GM12864 (cell line): ENCODE data around the gene ABRACL.
"Not testable (repeated sequence)": the region's sequence is repeated elsewhere in the genome, so short reads cannot be mapped to it uniquely, and the experiment has no call there.

Source experiments
- DNase-seq: peaks from one replicate; pipeline ENCODE4 v3.0.0-alpha.2; 2011; ENCODE audit warnings: low read depth
- H3K4me3 ChIP-seq: 2 replicates; pipeline ENCODE4 v1.5.1; 2011; ENCODE audit warnings: mild to moderate bottlenecking, low read depth, low read length, control low read depth
- CTCF ChIP-seq: IDR thresholded peaks from 2 replicates; pipeline ENCODE4 v1.5.1; 2011; ENCODE audit warnings: low read depth, mild to moderate bottlenecking, moderate library complexity, low read length, control low read depth, inconsistent platforms; ENCODE audit errors: missing control alignments

Gene ABRACL

GRCh38 chr6:139044250-139044649, 15.7 kb downstream of the ABRACL start:
- TF ChIP-seq CTCF, result no peak
- DNase-seq, result no peak
- no peak overlapping the region for H3K4me3 ChIP-seq

- TF ChIP-seq CTCF, result no peak
- no peak for DNase-seq
- H3K4me3 ChIP-seq, result no peak overlapping the region
Observed at GRCh38 chr6:139047677-139048076, 19.1 kb downstream of the ABRACL start.

- H3K4me3 ChIP-seq, DNase-seq: not testable (repeated sequence)
Observed at GRCh38 chr6:139048912-139049311, 20.4 kb downstream of the ABRACL start.

GRCh38 chr6:139050131-139050769, 21.7 kb downstream of the ABRACL start:
- H3K4me3 ChIP-seq, DNase-seq: not testable (repeated sequence)

- H3K4me3 ChIP-seq, result no peak overlapping the region
- DNase-seq, result no peak
- no peak for TF ChIP-seq CTCF
Observed at GRCh38 chr6:139050770-139051313, 22.3 kb downstream of the ABRACL start.

- no peak overlapping the region for H3K4me3 ChIP-seq
- TF ChIP-seq CTCF, result no peak
- DNase-seq, result no peak
Observed at GRCh38 chr6:139051396-139052060, 23.0 kb downstream of the ABRACL start.

GRCh38 chr6:139053382-139053781, 24.8 kb downstream of the ABRACL start:
- DNase-seq, result no peak
- no peak overlapping the region for H3K4me3 ChIP-seq
- no peak for TF ChIP-seq CTCF

GRCh38 chr6:139054001-139054400, 25.5 kb downstream of the ABRACL start:
- TF ChIP-seq CTCF, result no peak
- no peak overlapping the region for H3K4me3 ChIP-seq
- no peak for DNase-seq
